HG03378 (cell line): ENCODE results near the gene HELB.

Source experiments
- ATAC-seq: cut with Tn5 transposase; IDR thresholded peaks from one replicate; pipeline ENCODE4 v1.9.1; 2021; ENCODE audit warnings: mild to moderate bottlenecking, moderate library complexity; ENCODE audit not compliant: unreplicated experiment

Gene HELB

GRCh38 chr12:66354291-66354690, 52.0 kb downstream of the HELB start:
- ATAC-seq, result no peak

GRCh38 chr12:66359300-66359699, 57.0 kb downstream of the HELB start:
- ATAC-seq, result no peak

GRCh38 chr12:66361703-66362102, 59.4 kb downstream of the HELB start:
- ATAC-seq, result no peak

- ATAC-seq, result no peak
Observed at GRCh38 chr12:66365718-66366490, 63.6 kb downstream of the HELB start.

GRCh38 chr12:66367015-66367667, 64.8 kb downstream of the HELB start:
- ATAC-seq, result no peak

GRCh38 chr12:66371982-66372381, 69.7 kb downstream of the HELB start:
- no peak for ATAC-seq

- ATAC-seq, result no peak
Observed at GRCh38 chr12:66375560-66375959, 73.3 kb downstream of the HELB start.

GRCh38 chr12:66379616-66380015, 77.3 kb downstream of the HELB start:
- ATAC-seq, result no peak

- no peak for ATAC-seq
Observed at GRCh38 chr12:66380769-66381535, 78.7 kb downstream of the HELB start.

GRCh38 chr12:66387117-66387516, 84.8 kb downstream of the HELB start:
- no peak for ATAC-seq
